ENCODE results near the gene ERRFI1.

DNA sequence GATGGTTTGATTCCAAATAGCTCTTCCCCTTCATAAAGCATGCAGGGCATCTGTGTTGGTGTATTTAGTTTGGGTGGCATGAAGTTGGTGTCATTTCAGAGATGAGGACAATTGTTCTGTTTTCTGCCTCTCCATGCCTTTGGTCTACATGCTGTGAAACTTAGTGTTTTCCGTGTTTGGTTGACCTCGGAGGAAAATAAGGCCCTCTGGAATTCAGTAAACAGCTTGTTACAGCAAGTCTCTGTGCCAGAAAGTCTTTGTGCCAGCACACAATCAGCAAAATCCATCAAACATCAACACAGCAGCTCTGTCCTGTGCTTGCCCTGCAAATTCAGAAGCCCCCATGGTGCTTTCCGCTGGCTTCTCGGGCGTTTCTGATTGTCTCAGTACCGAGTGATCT, 55.1 kb downstream of the ERRFI1 start:
- no peak for TF ChIP-seq YY1 (IDR thresholded peaks at IDR 0.05; ENCODE audit: insufficient read depth, insufficient read length)
- TF ChIP-seq SUZ12 (IDR thresholded peaks at IDR 0.05; ENCODE audit: extremely low read depth, insufficient read depth, insufficient read length) = no peak

All from NT2/D1 (cell line).